HepG2 (cell line): ENCODE data around the gene NUP93. TPM values are rescaled to one million over a fixed set of nuclear protein-coding genes. Genes with fewer than 3 reads are reported as not detected.
A peak's percentile ranks its signal among the peaks of the same experiment; 100 is the strongest.

Source experiments
- AGO2 ChIP-seq: fragments of 200-400 bp; formaldehyde crosslinking; optimal IDR thresholded peaks from 2 replicates; pipeline ENCODE3; 2017; ENCODE audit warnings: mild to moderate bottlenecking, low read depth, low read length, moderate library complexity
- ATF2 ChIP-seq: sonication (generic); formaldehyde crosslinking; IDR thresholded peaks from 2 replicates; pipeline ENCODE4 v1.4.0; 2020; ENCODE audit warnings: missing genetic modification reagents
- FOXP1 ChIP-seq, 2 experiments: fragments of 450-650 bp in 1 of 2; IDR thresholded peaks; 2 replicates each; pipeline ENCODE4 v1.6.1; 2017 to 2018; ENCODE audit warnings: antibody characterized with exemption in 1 of 2
- KLF13 ChIP-seq: sonication (generic); formaldehyde crosslinking; IDR thresholded peaks from 2 replicates; pipeline ENCODE4 v1.4.0; 2020; ENCODE audit warnings: mild to moderate bottlenecking, missing genetic modification reagents
- MED8 ChIP-seq: sonication (generic); formaldehyde crosslinking; IDR thresholded peaks from 2 replicates; pipeline ENCODE4 v1.8.1; 2023; ENCODE audit warnings: mild to moderate bottlenecking, missing genetic modification reagents; ENCODE audit not compliant: insufficient replicate concordance
- RBM22 ChIP-seq: fragments of 200-400 bp; formaldehyde crosslinking; optimal IDR thresholded peaks from 2 replicates; pipeline ENCODE3; 2017; ENCODE audit warnings: mild to moderate bottlenecking, low read length, moderate library complexity
- SIN3A ChIP-seq: IDR thresholded peaks from 2 replicates; pipeline ENCODE4 v1.6.1; 2011; ENCODE audit warnings: low read depth, mild to moderate bottlenecking, control low read depth, low read length, borderline replicate concordance
- TBX3 ChIP-seq: fragments of 450-650 bp; IDR thresholded peaks from 2 replicates; pipeline ENCODE4 v1.6.1; 2017; ENCODE audit warnings: antibody characterized with exemption, mild to moderate bottlenecking, inconsistent platforms, borderline replicate concordance
- UBTF ChIP-seq: sonication (generic); formaldehyde crosslinking; IDR thresholded peaks from 2 replicates; pipeline ENCODE4 v1.4.0; 2020; ENCODE audit warnings: mild to moderate bottlenecking, missing genetic modification reagents
- ZBTB21 ChIP-seq: sonication (generic); formaldehyde crosslinking; IDR thresholded peaks from 2 replicates; pipeline ENCODE4 v1.4.0; 2020; ENCODE audit warnings: missing genetic modification reagents
- ZBTB3 ChIP-seq: sonication (generic); formaldehyde crosslinking; IDR thresholded peaks from 2 replicates; pipeline ENCODE4 v1.4.0; 2020; ENCODE audit warnings: low read depth, mild to moderate bottlenecking, moderate library complexity, missing genetic modification reagents, borderline replicate concordance
- ZFX ChIP-seq: sonication (generic); formaldehyde crosslinking; IDR thresholded peaks from 2 replicates; pipeline ENCODE4 v1.4.0; 2020; ENCODE audit warnings: mild to moderate bottlenecking, low read depth, missing genetic modification reagents, moderate library complexity
- ZNF143 ChIP-seq: sonication (generic); formaldehyde crosslinking; IDR thresholded peaks from 2 replicates; pipeline ENCODE4 v1.4.0; 2020; ENCODE audit warnings: missing genetic modification reagents
- ZNF343 ChIP-seq: sonication (generic); formaldehyde crosslinking; IDR thresholded peaks from 2 replicates; pipeline ENCODE4 v1.4.0; 2020; ENCODE audit warnings: mild to moderate bottlenecking, missing genetic modification reagents
- ZNF441 ChIP-seq: sonication (generic); formaldehyde crosslinking; IDR thresholded peaks from 2 replicates; pipeline ENCODE4 v1.7.0; 2021; ENCODE audit warnings: missing genetic modification reagents, borderline replicate concordance
- ZXDC ChIP-seq: sonication (generic); formaldehyde crosslinking; IDR thresholded peaks from 2 replicates; pipeline ENCODE4 v1.5.0; 2020; ENCODE audit warnings: mild to moderate bottlenecking, missing genetic modification reagents
- polyA plus RNA-seq, 8 experiments: library from polyadenylated mRNA; depleted of rRNA in 3 of 8; stranded (reverse) in 7 of 8; unstranded in 1 of 8; fragments of >200 nt; fragmentation: Illumina TruSeq in 4 of 8; extraction: Trizol in 4 of 8; gene quantifications; 2 replicates each; pipeline versions ENCODE4 v1.2.1 to v1.2.3, GENCODE V29; 2011 to 2016; ENCODE audit warnings: low read depth in 4 of 8, missing spikeins in 1 of 8, mixed read lengths in 1 of 8; ENCODE audit not compliant: insufficient read depth in 1 of 8
- total RNA-seq, 5 experiments: library from RNA; depleted of rRNA; stranded (reverse); fragments of >200 nt; fragmentation: Illumina TruSeq; extraction: Trizol; gene quantifications; 2 replicates each; pipeline ENCODE4 v1.2.3, GENCODE V29; 2016; ENCODE audit warnings: low read depth in 1 of 5

NUP93 gene
- total and polyA plus RNA-seq, 2 of the 13 experiments (the other 11 are each of a cell fraction or from before 2014, with no cell fraction given): 58.5 to 140 TPM

- TF ChIP-seq MED8 (CRISPR knock-in tag) (peak; percentile 23), FOXP1 (IDR thresholded peaks at IDR 0.05) (no peak), FOXP1 (CRISPR knock-in tag; IDR thresholded peaks at IDR 0.05) (peak; percentile 46; the same call in 1 of the 2 replicates), ZNF343 (CRISPR knock-in tag) (no peak), UBTF (CRISPR knock-in tag) (peak; percentile 41; the same call in 1 of the 2 replicates), ZXDC (CRISPR knock-in tag) (no peak), ATF2 (CRISPR knock-in tag) (no peak), ZBTB21 (CRISPR knock-in tag) (no peak), AGO2 (no peak), RBM22 (no peak), ZNF441 (no peak), ZNF143 (CRISPR knock-in tag) (no peak), KLF13 (CRISPR knock-in tag) (no peak), SIN3A (no peak), ZFX (CRISPR knock-in tag) (peak; percentile 70), TBX3 (no peak), ZBTB3 (CRISPR knock-in tag) (no peak)
Observed at GRCh38 chr16:56849690-56850680, 120.1 kb downstream of the NUP93 start (continued).
